ENCODE data around the gene DNAAF9.

DNA sequence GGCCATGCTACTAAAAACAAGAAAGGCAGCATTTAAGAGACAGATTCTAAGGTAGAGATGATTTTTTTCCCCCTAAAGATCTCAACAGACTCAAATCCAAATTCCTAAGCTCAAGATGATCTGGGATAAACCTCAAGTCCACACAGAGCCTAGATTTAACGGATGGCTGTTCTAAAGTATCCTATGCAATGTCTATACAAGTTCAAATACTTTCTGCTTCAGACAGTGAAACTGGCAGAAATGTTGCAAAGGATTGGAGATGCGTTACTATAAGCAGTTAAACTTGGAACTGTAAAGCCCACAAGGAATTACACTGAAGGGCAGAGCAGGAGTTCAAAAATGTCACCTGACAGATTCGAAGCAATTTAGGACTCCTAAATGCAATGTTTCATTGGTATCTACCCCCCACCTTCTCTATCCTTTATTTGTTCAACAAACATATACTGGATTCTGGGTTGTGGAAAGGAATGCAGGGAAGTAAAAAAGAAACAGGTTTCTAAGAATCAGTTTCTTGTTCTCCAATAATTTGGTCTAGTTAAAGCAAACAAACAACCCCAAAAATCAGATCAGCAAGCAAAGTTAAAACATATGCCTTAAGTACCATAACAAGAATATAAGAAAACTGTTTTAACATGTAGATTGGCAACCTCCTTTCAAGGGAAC, 1.6 kb downstream of the DNAAF9 start:
- TF ChIP-seq, protein P1, sequence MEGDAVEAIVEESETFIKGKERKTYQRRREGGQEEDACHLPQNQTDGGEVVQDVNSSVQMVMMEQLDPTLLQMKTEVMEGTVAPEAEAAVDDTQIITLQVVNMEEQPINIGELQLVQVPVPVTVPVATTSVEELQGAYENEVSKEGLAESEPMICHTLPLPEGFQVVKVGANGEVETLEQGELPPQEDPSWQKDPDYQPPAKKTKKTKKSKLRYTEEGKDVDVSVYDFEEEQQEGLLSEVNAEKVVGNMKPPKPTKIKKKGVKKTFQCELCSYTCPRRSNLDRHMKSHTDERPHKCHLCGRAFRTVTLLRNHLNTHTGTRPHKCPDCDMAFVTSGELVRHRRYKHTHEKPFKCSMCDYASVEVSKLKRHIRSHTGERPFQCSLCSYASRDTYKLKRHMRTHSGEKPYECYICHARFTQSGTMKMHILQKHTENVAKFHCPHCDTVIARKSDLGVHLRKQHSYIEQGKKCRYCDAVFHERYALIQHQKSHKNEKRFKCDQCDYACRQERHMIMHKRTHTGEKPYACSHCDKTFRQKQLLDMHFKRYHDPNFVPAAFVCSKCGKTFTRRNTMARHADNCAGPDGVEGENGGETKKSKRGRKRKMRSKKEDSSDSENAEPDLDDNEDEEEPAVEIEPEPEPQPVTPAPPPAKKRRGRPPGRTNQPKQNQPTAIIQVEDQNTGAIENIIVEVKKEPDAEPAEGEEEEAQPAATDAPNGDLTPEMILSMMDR (IDR thresholded peaks at IDR 0.05; ENCODE audit: low read length): no peak
- TF ChIP-seq EZH2 (optimal IDR thresholded peaks at IDR 0.05; ENCODE audit: low read depth, low read length): no peak

Measured in MM.1S (cell line).